NCI-H446 treated with DMSO at 0.1 percent for 48 hours (cell line): ENCODE results near the gene INO80.
"Not testable (repeated sequence)": the region's sequence is repeated elsewhere in the genome, so short reads cannot be mapped to it uniquely, and the experiment has no call there.

Experiments
- DNase-seq: peaks from one replicate; lab custom pipeline; 2025; lab: John Stamatoyannopoulos, UW

INO80 gene

GRCh38 chr15:41115652-41116115 lies 396 bp downstream of the INO80 start:
- no peak for DNase-seq

- no peak for DNase-seq
Observed at GRCh38 chr15:41115161-41115651, 874 bp downstream of the INO80 start.

- DNase-seq: no peak
Observed at GRCh38 chr15:41106947-41107346, 9.1 kb downstream of the INO80 start.

GRCh38 chr15:41105348-41106334 lies 10.4 kb downstream of the INO80 start:
- DNase-seq: no peak

- DNase-seq: no peak
Observed at GRCh38 chr15:41104234-41104633, 11.8 kb downstream of the INO80 start.

- no peak for DNase-seq
Observed at GRCh38 chr15:41102854-41103253, 13.2 kb downstream of the INO80 start.

GRCh38 chr15:41096178-41096577 lies 19.9 kb downstream of the INO80 start:
- no peak for DNase-seq

- no peak for DNase-seq
Observed at GRCh38 chr15:41085029-41085428, 31.1 kb downstream of the INO80 start.

- DNase-seq: no peak
Observed at GRCh38 chr15:41080144-41080543, 35.9 kb downstream of the INO80 start.

GRCh38 chr15:41079717-41080116 lies 36.4 kb downstream of the INO80 start:
- DNase-seq: no peak

GRCh38 chr15:41078879-41079278 lies 37.2 kb downstream of the INO80 start:
- not testable (repeated sequence) for DNase-seq

GRCh38 chr15:41078125-41078524 lies 38.0 kb downstream of the INO80 start:
- no peak for DNase-seq

- no peak for DNase-seq
Observed at GRCh38 chr15:41073028-41073427, 43.1 kb downstream of the INO80 start.

- DNase-seq: no peak
Observed at GRCh38 chr15:41072013-41072412, 44.1 kb downstream of the INO80 start.

- no peak for DNase-seq
Observed at GRCh38 chr15:41066516-41066915, 49.6 kb downstream of the INO80 start.

GRCh38 chr15:41061667-41062066 lies 54.4 kb downstream of the INO80 start:
- DNase-seq: no peak

GRCh38 chr15:41060505-41060904 lies 55.6 kb downstream of the INO80 start:
- DNase-seq: no peak

- DNase-seq: no peak
Observed at GRCh38 chr15:41056810-41057209, 59.3 kb downstream of the INO80 start.

GRCh38 chr15:41055706-41056105 lies 60.4 kb downstream of the INO80 start:
- no peak for DNase-seq

- DNase-seq: no peak
Observed at GRCh38 chr15:41051139-41051538, 64.9 kb downstream of the INO80 start.

GRCh38 chr15:41048852-41049251 lies 67.2 kb downstream of the INO80 start:
- DNase-seq: no peak

GRCh38 chr15:41048397-41048796 lies 67.7 kb downstream of the INO80 start:
- DNase-seq: no peak

GRCh38 chr15:41047474-41047873 lies 68.6 kb downstream of the INO80 start:
- DNase-seq: no peak
